ENCODE results near the gene BMPER.

Gene BMPER

DNA sequence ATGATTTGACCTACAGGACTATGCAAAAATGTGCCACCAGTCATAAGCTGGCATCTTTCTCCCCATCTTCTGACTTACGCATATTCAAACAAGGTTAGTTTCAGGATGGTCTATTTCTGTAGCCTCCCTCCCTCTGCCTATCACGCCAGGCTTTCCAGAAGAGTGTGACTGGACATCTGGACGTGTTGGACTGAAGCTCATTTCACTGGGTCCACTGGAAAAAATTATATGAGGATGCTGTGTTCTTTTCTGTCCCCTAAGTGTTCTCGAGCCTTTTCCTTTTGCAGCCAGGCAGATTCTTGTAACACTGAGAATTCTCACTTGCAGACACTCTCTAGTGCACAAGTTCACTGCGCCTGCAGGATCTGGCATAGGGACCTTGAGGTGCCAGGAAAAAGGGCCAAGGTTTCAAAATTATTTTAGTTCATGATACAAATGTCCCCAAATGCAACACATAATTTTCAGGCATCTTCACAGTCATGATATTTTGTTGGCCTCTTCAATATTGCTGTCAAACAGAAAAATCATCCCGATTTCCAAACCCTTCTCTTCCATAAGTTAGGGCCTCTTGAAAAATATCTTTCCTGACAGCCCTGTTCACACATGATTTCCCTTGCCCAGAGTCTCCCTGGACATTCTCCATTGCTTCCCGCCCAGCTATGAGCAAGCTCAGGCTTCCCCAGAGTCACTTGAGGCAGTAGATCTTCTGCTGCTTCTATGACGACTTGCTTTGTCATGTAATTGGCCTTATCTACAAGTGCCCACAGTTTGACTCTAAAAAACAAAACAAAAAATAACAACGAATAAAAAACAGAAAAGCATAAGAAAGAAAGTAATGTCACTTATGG, 170.4 kb downstream of the BMPER start:
- TF ChIP-seq CTCF (IDR thresholded peaks at IDR 0.05; ENCODE audit: extremely low read depth, missing control alignments), result no peak
- no peak for DNase-seq (ENCODE audit: low spot score)

DNA sequence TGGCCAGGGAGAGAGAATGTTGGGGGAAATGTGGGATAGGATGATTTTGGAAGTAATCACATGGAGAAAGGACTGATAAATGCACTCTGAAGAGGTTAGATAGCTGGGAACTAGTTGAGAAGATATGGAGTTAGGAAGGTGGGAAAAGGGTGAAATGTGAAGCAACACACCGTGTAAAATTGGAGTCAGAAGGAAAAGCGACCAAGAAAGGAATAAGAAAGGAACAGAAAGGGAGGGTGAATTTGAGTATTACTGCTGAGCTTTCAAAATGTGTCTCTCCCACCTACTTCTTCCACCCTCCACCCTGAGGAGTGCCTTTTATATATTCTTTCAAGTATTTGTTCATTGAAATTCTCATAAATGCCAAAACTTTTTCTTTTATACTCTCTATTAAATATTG, 171.8 kb downstream of the BMPER start:
- TF ChIP-seq CTCF (IDR thresholded peaks at IDR 0.05; ENCODE audit: extremely low read depth, missing control alignments), result no peak
- no peak for DNase-seq (ENCODE audit: low spot score)

DNA sequence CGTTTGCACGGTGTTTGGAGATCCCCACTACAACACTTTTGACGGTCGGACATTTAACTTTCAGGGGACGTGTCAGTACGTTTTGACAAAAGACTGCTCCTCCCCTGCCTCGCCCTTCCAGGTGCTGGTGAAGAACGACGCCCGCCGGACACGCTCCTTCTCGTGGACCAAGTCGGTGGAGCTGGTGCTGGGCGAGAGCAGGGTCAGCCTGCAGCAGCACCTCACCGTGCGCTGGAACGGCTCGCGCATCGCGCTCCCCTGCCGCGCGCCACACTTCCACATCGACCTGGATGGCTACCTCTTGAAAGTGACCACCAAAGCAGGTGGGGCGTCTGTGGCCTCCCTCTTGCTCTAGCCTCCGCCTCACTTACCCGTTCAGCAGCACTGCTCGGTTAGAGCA, 173.5 kb downstream of the BMPER start:
- DNase-seq (ENCODE audit: low spot score), result no peak
- TF ChIP-seq CTCF (IDR thresholded peaks at IDR 0.05; ENCODE audit: extremely low read depth, missing control alignments), result no peak

DNA sequence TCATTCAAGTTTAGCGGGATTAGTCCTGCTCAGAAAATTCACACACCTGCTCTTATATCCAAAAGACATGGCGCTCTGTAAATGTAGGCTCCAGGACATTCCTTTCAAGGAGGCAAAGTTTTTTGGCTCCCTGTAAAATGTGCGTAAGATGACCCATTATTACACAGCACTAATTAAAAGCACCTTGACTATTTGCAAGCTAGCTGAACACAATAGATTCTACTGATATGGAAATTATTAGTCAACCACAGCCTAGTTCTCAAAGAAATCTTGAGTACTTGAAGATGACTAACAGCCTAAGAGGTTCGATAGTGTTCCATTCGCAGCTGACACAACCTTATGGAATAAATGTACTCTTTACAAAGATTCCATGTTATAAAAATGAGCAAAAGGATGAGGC, 175.2 kb downstream of the BMPER start:
- DNase-seq (ENCODE audit: low spot score), result no peak

DNA sequence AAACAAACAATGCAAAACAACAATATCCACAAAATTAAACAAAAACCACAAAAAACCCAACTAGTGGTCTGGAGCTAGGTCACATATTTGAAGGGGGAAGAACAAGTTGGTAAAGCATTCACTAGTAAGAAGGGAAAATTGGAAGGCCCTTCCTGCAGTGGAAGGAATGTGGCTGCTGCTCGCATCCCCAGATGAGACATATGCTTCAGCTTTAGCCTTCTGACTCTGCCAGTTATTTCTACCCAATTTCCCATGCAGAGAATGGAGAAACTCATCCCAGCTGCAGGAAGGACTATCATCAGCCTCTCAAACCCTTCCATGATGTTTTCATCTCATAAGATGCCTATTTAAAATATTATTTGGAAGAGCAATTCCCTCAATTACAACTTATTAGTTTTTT, 176.6 kb downstream of the BMPER start:
- DNase-seq (ENCODE audit: low spot score), result no peak
- no peak for TF ChIP-seq CTCF (IDR thresholded peaks at IDR 0.05; ENCODE audit: extremely low read depth, missing control alignments)

More for the DNA sequence above, 175.2 kb downstream of the BMPER start:
- TF ChIP-seq CTCF (IDR thresholded peaks at IDR 0.05; ENCODE audit: extremely low read depth, missing control alignments), result no peak

DNA sequence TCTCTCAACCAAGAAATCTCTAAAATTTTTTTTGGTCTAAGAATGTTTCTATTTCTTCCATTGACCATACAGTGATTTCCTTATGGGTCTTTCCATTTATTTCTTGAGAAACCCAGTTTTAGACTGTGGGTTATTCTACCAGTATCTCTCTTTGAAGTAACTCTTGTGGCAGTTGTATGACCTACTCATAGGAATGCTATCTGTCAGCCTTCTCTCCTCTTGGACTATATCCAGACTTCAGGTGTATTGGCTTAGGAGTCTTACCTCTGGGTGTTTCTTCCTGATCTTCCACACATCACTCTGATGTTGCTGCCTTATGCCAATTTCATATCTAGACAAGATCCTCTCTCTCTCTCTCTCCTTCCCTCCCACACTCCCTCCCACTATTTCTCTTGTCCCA, 178.1 kb downstream of the BMPER start:
- TF ChIP-seq CTCF (IDR thresholded peaks at IDR 0.05; ENCODE audit: extremely low read depth, missing control alignments), result no peak
- DNase-seq (ENCODE audit: low spot score), result no peak

DNA sequence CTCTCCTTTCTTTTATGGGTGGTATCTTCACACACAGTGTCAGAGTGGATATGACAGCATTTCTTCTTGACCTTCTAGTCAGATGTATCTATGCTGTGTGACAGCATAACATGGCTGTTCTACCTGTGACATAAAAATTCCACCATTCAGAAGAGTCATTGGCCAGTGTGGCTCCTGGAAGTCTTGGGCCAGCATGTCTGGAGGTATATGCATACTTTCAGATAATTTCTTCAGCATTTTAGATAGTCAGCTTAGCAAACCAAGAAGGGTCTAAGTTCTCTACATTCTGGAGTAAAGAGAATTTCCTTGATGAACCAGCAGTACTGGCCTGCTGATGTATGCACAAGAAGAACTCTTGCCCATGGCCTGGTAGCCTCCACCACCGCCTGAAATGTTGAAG, 179.3 kb downstream of the BMPER start:
- no peak for TF ChIP-seq CTCF (IDR thresholded peaks at IDR 0.05; ENCODE audit: extremely low read depth, missing control alignments)
- DNase-seq (ENCODE audit: low spot score), result no peak

All from GM20000 (cell line).